Activated CD4-positive, alpha-beta T cell treated with anti-CD3 and anti-CD28 coated beads, Interleukin-10, Interleukin-2, amounts not matched to agents 100 ng/mL and 50 ng/mL, durations not matched to agents 16 hours and 8 hours (primary cell): ENCODE data around the gene CDH13.

Source experiments
- DNase-seq: peaks from one replicate; pipeline ENCODE4 v3.0.0-alpha.2; 2020

CDH13 gene

GRCh38 chr16:82960918-82961317, 334.1 kb downstream of the CDH13 start:
- no peak for DNase-seq

GRCh38 chr16:82963653-82964052, 336.9 kb downstream of the CDH13 start:
- DNase-seq, result no peak

GRCh38 chr16:82965808-82966207, 339.0 kb downstream of the CDH13 start:
- DNase-seq, result no peak

GRCh38 chr16:82967424-82967823, 340.7 kb downstream of the CDH13 start:
- no peak for DNase-seq

GRCh38 chr16:82971126-82971525, 344.4 kb downstream of the CDH13 start:
- no peak for DNase-seq

GRCh38 chr16:82972331-82972919, 345.7 kb downstream of the CDH13 start:
- DNase-seq, result no peak

GRCh38 chr16:82979406-82980111, 352.8 kb downstream of the CDH13 start:
- no peak for DNase-seq

GRCh38 chr16:82980810-82981209, 354.0 kb downstream of the CDH13 start:
- no peak for DNase-seq

- DNase-seq, result no peak
Observed at GRCh38 chr16:82987767-82988166, 361.0 kb downstream of the CDH13 start.

- DNase-seq, result no peak
Observed at GRCh38 chr16:82990155-82990554, 363.4 kb downstream of the CDH13 start.

GRCh38 chr16:82991410-82991809, 364.6 kb downstream of the CDH13 start:
- DNase-seq, result no peak

GRCh38 chr16:82991966-82992675, 365.4 kb downstream of the CDH13 start:
- DNase-seq, result no peak

- DNase-seq, result no peak
Observed at GRCh38 chr16:82992786-82993185, 366.0 kb downstream of the CDH13 start.

- no peak for DNase-seq
Observed at GRCh38 chr16:82993415-82993814, 366.6 kb downstream of the CDH13 start.

- no peak for DNase-seq
Observed at GRCh38 chr16:82993926-82994325, 367.2 kb downstream of the CDH13 start.

GRCh38 chr16:82995286-82995923, 368.6 kb downstream of the CDH13 start:
- no peak for DNase-seq

GRCh38 chr16:82995924-82996441, 369.2 kb downstream of the CDH13 start:
- peak; percentile 38 for DNase-seq

GRCh38 chr16:82996814-82997213, 370.0 kb downstream of the CDH13 start:
- DNase-seq, result no peak

- DNase-seq, result no peak
Observed at GRCh38 chr16:82999711-83000110, 372.9 kb downstream of the CDH13 start.

- no peak for DNase-seq
Observed at GRCh38 chr16:83002351-83003334, 375.9 kb downstream of the CDH13 start.

- DNase-seq, result no peak
Observed at GRCh38 chr16:83004868-83005652, 378.3 kb downstream of the CDH13 start.
